ENCODE results near the gene EXD3.
"Not testable (repeated sequence)": the region's sequence is repeated elsewhere in the genome, so short reads cannot be mapped to it uniquely, and the experiment has no call there.

The EXD3 gene

DNA sequence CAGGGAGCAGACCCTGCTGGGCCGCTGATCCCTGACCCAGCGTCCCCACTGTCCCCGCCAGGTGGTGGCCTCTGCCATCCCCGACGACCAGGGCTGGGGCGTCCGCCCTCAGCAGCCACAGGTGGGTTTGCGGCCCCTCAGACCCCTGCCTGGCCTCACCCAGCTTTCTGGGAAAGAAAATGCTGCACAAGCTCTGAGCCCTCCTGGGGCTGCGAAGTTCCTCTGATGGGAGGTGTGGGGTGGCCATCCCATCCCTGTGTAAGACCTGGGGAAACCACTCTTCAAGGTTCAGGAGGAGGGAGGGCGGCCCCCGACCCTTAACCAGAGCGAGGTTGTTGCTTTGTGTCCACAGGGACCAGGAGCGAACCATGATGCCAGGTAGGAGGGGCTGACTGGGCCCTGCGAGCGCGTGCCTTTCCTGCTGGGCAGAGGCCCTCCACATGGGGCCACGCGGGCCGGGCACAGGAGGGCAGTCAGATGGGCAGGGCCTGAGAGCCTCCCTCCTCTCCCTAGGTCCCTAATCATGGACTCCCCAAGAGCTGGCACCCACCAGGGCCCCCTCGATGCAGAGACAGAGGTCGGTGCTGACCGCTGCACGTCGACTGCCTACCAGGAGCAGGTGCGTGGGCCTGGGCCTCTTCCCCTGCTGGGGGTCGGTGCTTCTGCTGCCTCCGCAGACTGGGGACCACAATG lies 7.9 kb upstream of the EXD3 start:
- no peak for DNase-seq

DNA sequence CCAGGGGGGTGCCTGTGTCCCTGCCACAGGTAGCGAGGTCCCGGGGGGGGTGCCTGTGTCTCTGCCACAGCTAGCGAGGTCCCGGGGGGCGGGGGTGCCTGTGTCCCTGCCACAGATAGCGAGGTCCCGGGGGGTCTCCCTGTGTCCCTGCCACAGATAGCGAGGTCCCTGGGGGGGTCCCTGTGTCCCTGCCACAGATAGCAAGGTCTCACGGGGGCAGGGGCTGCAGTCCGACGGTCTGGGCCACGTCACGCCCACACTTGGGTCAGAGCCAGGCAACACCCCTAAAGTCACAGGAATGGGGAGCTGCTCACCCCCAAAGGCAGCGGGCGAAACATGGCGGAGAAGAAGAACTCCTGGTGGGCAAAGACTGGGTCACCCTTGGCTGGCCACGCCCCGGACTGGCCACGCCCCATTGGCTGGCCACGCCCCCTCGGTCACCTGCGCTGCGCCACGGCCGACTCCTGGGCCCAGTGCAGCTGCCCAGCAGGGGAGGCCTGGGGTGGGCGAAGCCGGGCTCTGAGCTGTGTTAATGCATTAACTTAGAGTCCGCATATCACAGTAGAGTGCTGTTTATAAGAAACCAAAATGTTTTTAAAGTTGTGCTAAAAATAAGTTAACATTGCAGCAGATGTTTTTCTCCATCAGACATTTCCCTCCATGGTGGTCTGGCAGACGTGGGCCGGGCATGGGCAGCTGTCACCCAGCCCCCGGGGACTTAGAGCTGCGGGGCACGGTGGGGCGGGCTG lies 7.2 kb upstream of the EXD3 start:
- DNase-seq, result no peak

DNA sequence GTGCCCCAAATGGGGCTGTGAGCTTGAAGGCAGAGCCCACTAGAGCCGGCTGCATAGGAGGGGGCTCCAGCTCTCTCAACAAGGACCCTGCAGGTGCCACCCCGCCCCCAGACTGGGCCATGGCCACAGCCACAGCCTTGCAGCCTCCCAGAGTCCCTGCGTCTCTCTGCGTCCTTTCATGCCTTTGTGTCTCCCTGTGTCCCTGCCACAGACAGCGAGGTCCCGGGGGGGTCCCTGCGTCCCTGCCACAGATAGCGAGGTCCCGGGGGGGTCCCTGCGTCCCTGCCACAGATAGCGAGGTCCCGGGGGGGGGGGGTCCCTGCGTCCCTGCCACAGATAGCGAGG lies 6.6 kb upstream of the EXD3 start:
- DNase-seq, result no peak

DNA sequence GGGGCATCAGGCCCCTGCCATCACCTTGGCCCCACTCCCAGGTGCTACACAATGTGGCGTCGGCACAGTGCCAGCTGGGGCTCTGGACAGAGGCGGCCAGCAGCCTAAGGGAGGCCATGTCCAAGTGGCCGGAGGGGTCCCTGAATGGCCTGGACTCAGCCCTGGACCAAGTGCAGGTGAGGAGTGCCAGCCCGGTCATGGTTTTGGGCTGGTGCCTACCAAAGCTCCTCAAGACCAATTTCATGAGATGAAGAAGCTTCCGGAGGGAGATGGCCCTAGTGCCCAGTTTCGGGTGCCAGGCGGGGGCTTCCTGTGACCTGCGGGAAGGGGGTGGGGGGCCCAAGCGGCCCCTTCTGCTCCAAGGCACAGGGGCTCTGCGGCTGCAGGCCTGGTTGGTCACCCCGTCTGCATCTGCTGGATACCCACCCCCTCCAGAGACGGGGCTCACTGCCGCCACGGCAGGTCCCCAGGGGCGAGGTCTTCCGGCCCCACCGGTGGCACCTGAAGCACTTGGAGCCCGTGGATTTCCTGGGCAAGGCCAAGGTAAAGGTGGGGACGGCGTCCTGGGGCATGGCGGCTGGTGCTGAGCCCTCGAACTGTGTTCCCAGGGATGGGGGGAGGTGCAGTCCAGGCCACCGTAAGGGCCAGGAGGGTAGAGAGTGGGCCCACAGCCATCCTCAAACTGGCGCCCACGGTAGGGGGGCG lies 6.0 kb upstream of the EXD3 start:
- DNase-seq, result no peak

DNA sequence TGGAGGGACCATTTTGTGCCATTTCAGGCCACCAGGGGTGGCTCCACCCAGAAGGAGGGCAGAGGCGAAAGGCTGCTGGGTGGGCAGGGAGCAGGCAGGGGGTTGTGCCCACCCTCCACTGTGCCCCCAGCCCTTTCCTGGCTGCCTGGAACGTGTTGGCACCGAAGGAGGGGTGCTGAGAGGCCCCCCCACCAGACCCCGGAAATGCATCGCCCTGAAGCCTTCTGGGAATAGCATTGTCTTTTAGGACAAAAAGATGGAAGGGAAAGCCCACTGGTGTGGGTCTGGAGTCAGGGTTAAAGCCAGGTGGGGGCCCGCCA lies 5.3 kb upstream of the EXD3 start:
- DNase-seq, result no peak

DNA sequence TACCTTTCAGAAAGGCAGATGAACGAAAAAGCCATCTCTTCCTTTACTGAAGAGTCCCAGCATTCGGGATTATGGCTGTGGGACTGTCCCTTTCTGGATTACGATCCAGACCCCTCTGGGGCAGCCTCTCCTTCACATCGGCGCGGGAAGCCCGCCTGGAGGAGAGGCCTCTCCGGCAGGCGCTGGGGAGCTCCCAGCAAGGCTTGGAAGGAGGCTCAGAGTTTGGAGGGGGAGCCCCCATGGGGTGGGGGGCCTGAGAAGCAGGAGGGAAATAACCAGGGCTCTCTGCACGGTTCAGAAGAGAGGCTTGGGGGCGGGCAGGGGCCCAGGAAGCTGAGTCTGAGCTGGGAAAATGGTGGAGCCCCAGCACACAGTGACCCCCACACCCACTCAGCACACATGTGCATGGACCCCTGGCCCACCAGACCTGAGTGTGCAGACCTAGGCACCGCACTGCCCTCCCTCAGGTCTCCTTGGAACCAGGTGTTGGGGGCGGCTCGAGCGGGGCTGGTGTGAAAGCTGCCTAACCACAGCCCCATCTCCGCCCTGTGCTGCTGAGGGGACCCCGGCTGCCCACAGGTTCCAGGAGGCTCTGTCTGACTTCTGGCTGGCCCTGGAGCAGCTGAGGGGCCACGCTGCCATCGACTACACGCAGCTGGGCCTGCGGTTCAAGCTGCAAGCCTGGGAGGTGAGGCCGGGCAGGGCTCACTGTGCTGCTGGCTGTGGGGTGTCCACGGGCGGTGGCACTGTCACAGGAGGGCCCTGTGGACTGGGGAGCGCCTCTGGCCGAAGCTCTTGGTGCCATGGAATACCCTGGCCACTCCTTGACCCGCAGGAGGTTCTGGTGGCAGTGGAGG lies 4.7 kb upstream of the EXD3 start:
- DNase-seq, result no peak

DNA sequence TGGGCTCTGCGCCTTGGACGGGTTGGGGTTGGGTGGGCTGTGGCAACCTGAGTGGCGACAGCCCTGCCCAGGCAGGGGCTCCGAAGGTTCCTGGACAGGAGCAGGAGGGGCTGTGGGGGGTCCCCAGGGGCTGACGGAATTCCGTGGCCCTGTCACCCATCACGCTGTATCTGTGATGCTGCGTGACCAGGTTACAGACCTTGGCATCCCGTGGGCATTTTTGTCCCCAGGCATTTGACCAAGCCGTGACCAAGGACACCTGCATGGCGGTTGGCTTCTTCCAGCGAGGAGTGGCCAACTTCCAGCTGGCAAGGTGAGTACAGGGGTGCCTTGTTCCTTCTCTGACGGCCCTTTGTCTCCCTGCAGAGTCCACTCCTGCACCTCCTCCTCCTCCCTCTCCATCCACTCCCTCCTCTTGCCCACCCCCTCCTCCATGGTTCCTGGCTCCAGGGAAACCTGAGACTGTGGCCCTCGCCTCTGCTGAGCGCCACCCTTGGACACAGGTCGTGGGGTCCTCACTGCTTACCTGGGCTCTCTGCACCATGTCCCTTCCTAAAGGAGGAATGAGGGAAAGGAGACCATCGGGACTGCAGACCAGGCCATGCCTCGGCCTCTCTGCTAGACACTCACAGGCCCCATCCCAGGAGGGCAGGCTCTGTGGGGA lies 3.2 kb upstream of the EXD3 start:
- no peak for DNase-seq

DNA sequence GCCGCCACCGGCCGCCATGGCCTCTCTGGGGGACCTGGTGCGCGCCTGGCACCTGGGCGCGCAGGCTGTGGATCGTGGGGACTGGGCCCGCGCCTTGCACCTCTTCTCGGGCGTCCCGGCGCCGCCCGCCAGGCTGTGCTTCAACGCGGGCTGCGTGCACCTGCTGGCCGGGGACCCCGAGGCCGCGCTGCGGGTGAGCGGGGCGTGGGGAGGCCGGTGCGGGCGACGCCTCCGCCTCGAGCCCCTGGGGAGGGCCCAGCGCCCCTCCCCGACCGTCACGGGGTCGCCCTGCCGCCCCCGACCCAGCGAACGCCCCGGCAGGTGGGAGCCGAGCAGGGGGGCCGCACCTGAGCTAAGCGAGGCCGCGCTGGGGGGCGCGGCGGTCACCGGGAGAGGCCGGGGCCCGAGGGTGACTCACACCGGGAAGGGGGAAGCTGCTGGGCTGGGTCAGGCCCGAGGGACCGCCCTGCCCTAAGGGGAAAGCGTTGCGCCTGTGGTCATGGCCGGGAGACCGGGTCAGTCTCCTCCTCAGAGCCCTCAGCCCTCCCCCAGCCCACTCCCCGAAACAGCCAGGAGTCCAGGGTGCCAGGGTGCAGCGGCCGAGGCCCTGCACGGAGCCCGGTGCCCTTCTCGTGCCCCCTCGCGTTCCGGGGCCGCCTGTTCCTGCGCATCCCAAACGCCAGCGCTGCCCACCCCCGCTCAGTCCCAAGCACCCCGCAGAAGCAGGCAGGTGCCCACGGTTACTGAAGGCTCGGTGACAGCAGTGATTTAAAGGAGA lies 741 bp upstream of the EXD3 start:
- no peak for DNase-seq

DNA sequence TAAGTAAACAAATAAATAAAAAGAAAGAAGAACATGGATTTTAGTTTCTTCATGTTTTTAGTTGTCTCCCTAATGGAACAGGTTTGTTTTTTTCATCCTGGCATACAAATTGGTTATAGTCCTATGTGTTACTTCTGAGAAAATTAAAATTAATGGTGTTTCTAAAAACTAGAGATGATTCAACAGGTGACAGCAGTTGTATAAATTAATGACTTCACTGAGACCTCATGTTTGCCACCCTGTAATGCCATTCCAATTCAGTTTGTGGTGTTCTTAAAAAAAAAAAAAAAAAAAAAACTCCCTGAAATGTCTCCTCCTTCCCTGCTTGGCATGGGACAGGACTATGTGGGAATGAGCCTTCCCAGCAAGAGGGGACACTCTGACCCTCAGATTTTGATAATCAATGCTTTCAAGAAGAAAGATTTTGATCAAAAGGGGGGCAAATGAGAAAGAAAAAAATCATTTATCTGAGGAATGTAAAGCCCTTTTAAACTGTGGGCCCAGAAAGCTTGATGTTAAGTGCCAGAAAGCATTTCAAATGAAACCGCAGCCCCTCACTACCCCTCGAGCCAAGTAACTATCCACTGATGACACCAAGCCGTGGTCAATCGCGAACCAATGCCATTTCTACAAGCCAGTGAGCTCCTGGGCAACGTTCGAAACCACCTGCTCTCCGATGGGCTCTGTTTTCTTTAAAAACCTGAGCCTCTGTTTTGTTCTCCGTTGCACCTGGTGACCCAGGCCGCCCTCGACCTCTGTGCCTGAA lies 941 bp downstream of the EXD3 start:
- DNase-seq, result no peak

DNA sequence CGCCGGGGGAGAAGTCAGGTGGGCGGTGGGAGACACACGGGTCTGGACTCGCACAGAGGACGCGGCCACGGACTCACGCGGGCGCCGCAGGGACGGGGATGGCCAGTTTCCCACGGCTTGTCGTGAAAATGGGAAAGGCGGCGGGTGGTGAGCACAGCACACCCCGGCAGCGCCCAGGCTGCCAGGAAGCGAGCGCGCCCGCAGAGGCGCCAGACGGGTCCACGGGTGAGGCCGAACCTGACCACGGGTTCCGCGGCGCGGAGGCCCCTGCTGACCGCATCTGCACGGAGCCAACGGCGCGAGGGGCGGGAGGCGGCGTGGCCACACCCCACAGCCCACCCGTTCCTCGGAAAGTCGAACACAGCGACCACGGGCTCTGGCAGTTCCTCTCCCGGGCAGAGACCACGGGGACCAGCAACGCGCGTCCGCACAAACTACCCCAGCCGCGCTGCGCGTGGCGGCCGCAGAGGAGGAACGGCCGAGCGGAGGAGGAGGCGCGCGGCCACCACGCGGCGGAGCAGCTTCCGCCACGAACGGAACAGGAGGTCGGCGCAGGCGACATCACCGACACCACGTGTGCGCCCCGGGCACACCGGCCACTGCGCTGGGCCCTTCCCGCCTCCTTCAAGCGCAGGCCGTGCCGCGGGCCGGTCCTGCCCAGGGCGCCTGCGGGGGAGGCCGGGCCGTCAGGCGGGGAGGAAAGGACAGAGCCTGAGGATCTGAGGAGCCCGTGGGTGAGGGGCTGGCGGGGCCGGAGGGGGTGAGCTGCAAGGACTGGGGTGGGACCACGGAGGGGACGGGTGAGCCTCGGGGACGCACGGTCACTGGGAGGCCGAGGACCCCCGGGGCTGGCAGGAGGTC lies 5.6 kb downstream of the EXD3 start:
- DNase-seq, result no peak

DNA sequence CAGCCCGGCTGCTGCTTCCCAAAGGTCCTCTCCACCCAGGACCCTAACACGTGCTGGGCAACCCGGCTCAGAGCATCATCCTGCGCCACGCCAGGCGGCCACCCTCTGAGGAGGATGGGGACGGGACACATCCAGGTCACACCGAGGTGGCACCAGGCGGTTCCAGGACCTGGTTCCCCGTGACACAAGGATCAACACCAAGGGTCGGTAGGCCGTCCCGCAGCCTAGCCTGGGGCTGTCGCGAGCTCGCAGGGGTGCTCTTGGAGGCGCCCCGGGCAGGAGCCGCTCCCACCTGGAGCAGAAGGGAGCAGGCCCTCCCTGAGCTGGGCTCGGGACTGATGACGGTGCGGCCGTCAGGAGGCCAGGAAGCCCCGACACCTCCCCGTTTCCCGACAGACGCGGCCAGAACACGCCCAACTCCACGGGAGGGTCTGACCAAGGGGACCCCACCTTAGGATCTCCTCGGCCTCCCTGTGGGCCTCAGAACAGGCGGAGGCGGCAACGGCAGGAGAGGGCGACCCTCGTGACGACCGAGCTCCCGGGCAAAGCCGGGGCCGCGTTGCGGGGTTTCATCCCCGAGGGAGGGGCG lies 6.3 kb downstream of the EXD3 start:
- DNase-seq, result no peak

DNA sequence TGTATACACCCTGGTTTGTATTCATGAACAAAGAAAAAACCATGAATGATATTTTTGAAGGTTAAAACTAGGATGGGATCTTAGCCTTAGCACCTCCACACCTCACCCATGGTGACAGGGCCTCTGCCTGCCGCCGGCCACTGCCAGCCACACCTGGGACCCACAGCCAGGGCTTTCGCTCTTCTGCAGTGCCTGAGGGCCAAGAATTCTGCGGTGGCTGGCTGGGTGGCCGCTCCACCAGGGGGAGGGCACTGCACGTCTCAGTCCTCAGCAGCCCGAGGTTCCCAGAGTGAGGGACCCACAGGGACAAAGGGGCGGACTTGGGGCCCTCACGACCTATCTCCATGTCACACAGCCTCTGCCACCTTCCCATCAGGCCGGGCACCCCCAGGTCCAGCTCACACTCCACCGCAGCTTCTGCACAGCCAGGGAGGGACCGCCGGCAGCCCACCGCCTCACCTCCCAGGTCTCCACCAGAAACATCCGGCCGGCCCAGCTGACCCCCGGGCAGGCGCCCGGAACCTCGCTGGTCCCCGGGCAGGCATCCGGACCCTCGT lies 6.9 kb downstream of the EXD3 start:
- DNase-seq, result no peak

DNA sequence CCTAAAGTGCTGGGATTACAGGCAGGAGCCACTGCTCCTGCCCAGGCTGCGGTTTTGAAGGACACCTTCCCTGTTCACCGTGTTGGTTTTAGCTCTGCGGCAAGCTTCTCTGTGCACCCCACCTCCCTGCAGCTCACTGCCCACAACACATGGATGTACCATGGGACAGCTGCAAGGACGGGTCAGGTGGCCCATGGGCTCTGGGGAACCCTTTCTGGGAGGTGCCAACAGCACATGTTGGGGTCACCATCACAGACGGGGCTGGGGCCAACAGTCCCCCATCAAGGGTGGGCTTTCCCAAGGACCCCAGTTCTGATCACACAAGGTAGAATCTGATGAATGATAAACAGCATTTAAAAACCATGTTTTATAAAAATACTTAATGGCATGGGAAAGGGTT lies 7.5 kb downstream of the EXD3 start:
- no peak for DNase-seq

DNA sequence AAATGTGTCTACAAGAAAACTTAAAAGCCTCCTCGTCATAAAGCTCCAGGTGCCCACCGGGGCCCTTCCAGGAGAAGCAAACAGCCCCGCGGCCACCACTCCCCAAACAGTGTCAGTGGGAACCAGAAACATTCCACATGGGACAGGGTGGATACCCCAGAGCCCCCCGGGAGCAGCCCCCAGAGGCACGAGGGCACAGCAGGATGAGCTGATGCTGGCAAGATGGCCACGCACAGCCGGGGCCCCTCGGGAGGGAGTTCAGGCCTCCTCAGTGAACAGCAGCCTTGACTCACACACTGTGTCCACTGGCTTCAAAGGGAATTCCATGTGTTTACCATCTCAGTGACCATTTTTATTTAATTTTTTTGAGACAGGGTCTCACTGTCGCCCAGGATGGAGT lies 10.5 kb downstream of the EXD3 start:
- no peak for DNase-seq

DNA sequence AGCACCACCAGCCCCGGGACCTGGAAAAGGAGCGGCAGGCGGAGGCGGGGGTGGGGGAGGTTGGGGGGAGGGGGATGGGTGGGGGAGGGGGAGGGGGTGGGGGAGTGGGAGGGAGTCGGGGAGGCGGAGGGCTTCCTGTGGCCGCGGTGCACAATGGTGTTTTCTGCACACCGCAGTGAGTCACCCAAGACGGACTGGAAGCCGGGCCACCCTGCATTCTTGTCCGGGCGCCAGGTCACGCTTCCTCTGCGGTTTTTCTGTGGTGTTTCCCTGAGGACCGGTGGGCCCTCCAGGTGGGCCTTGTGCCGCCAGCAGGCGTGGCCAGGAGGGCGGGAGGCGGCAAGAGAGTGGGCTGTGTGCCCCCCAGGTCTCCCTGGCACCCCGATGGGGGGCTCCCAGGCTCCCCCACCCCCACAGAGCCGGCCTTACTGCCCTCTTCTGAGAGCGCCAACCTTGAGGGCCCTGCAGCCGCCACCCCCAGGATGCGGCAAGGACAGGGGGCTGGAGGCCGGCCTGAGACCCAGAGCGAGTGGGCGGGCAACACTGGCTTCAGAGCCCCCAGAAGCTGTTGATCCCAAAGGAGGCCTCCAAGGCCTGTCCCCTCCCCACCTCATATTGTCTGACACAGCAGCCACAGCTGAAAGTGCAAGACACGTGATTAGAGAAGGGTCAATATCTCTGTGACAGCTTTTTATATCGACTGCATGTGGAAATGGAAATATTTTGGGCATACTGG lies 11.1 kb downstream of the EXD3 start:
- DNase-seq, result peak; percentile 74

DNA sequence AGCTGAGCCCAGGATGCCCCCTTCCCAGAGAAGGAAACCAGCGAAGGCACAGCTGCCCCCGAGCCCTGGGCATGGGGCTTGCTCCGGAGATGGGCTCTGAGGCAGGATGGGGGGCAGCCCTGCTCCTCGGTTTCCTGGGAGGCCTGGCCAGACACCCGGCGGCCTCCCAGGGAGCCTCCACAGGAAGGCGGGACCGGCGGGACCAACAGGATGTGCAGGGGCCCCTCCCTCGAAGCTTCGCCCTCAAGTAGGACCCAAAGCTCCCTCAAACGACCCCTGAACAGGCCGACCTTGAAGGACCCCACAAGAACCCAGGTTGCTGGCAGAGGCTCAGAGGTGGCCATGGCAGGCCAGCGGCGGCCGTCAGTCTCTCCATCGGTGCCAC lies 11.7 kb downstream of the EXD3 start:
- DNase-seq, result no peak

DNA sequence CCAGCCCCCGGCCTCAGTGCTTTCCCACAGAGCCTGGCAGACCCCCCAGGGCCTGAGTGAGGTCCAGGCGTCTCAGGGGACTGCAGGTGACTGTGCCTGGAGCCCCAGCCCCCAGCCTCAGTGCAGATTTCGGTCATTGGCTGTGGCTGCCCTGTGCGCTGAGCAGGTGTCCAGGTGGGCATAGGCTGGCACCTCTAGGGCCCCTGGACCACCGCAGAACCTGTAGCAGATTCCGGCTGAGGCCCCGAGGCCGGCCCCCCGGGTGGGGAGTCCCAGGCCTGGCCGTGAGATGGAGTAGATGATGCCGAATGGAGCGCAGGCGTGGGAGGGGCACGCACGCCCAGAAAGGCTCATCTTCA lies 12.1 kb downstream of the EXD3 start:
- DNase-seq, result no peak

DNA sequence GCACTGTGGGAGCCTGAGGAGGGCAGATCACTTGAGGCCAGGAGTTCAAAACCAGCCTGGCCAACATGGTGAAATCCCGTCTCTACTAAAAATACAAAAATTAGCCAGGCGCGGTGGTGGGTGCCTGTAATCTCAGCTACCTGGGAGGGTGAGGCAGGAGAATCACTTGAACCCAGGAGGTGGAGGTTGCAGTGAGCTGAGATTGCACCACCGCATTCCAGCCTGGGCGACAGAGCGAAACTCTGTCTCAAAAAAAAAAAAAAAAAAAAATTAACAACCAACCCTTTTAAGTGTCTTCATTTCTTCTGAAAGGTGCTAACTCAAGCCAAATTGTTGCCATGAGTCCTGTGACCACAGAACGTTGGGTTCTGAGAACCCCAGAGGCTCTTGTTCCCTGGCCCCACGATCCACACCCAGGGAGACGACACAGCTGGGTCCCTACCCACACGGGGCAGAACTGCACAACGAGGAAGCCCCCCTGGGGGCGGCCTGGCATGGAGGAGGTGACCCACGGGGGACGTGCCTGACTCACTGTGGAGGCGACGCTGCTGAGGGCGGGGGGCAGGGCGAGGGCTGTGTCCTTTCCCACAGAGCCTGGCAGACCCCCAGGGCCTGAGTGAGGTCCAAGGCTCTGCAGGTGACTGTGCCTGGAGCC lies 12.6 kb downstream of the EXD3 start:
- DNase-seq, result not testable (repeated sequence)

Measured in GDM1 (cell line).